ENCODE measurements around the gene FBXO8. TPM values are rescaled to one million over a fixed set of nuclear protein-coding genes. Genes with fewer than 3 reads are reported as not detected.

Gene FBXO8
- total RNA-seq, 1 donor from 2014 or later, result 28.4 TPM

GRCh38 chr4:174281901-174282300 is 1.6 kb downstream of the FBXO8 start:
- Histone ChIP-seq H3F3A (ENCODE audit: low read depth) (peaks cover 13% of the 10 kb centered on the region), H2AFZ (replicated peaks) (no peak overlapping the region), H3K27me3 (no peaks in the 10 kb centered on the region), H4K20me1 (ENCODE audit: low read depth) (peaks cover 5% of the 10 kb centered on the region), H3K36me3 (no peaks in the 10 kb centered on the region), H3K4me3 (peak overlapping the region; percentile 81), H3K4me2 (peak overlapping the region; percentile 84), H3K9ac (no peak overlapping the region), H3K79me2 (ENCODE audit: low read depth) (peaks cover 68% of the 10 kb centered on the region), H3K9me3 (ENCODE audit: low read depth) (no peaks in the 10 kb centered on the region), H3K27ac (no peak overlapping the region), H3K4me1 (peaks cover 19% of the 10 kb centered on the region)
- Mint-ChIP-seq H3K27me3 (ENCODE audit: insufficient read depth, low read depth) (peaks cover 2% of the 10 kb centered on the region), H3K4me1 (peaks cover 18% of the 10 kb centered on the region), H3K9me3 (no peaks in the 10 kb centered on the region), H3K36me3 (peaks cover 10% of the 10 kb centered on the region), H3K27ac (no peak overlapping the region), H3K4me3 (peak overlapping the region; percentile 100)
- TF ChIP-seq CTCF (IDR thresholded peaks at IDR 0.05), result no peak
- no peak for TF ChIP-seq EZH2 (IDR thresholded peaks at IDR 0.05)
- TF ChIP-seq EZH2phosphoT487 (IDR thresholded peaks at IDR 0.05), result no peak
- no peak for DNase-seq (ENCODE audit: low spot score)

DNA sequence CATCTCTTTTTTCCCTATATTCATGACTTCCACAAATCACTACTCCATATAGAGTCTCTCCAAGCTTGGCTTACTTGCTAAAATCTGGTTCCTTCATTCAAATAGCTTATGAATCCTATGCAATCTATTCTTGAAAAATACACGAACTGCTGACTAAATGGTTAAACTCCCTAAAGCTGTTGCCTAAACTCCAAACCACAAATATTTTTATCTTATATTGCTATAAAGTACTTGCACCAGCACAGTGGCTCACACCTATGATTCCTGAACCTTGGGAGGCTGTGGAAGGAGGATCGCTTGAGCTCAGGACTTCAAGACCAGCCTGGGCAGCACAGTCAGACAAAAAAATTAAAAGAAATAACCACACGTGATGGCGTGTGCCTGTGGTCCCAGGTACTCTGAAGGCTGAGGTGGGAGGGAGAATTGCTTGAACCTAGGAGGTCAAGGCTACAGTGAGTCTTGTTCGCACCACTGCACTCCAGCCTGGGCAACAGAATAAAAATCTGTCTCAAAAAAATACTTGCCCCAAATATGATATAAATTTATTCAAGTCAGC is 2.2 kb downstream of the FBXO8 start:
- H3K79me2 ChIP-seq (ENCODE audit: low read depth), result peaks cover 68% of the 10 kb centered on the region
- H3K9me3 ChIP-seq (ENCODE audit: low read depth), result no peaks in the 10 kb centered on the region
- no peak overlapping the region for H3K4me2 ChIP-seq
- peaks cover 19% of the 10 kb centered on the region for H3K4me1 ChIP-seq
- Mint-ChIP-seq H3K27me3 (ENCODE audit: insufficient read depth, low read depth) (peaks cover 2% of the 10 kb centered on the region), H3K36me3 (peaks cover 10% of the 10 kb centered on the region), H3K27ac (no peak overlapping the region), H3K4me3 (peak overlapping the region; percentile 53), H3K9me3 (no peaks in the 10 kb centered on the region), H3K4me1 (peaks cover 18% of the 10 kb centered on the region)
- no peak for DNase-seq (ENCODE audit: low spot score)
- H2AFZ ChIP-seq (replicated peaks), result no peak overlapping the region
- TF ChIP-seq EZH2phosphoT487 (IDR thresholded peaks at IDR 0.05) (no peak), CTCF (IDR thresholded peaks at IDR 0.05) (no peak), EZH2 (IDR thresholded peaks at IDR 0.05) (no peak)
- no peaks in the 10 kb centered on the region for H3K27me3 ChIP-seq
- H3K27ac ChIP-seq, result no peak overlapping the region
- no peak overlapping the region for H3K9ac ChIP-seq
- H3K36me3 ChIP-seq, result no peaks in the 10 kb centered on the region
- peaks cover 13% of the 10 kb centered on the region for H3F3A ChIP-seq (ENCODE audit: low read depth)
- H3K4me3 ChIP-seq, result no peak overlapping the region
- H4K20me1 ChIP-seq (ENCODE audit: low read depth), result peaks cover 5% of the 10 kb centered on the region

DNA sequence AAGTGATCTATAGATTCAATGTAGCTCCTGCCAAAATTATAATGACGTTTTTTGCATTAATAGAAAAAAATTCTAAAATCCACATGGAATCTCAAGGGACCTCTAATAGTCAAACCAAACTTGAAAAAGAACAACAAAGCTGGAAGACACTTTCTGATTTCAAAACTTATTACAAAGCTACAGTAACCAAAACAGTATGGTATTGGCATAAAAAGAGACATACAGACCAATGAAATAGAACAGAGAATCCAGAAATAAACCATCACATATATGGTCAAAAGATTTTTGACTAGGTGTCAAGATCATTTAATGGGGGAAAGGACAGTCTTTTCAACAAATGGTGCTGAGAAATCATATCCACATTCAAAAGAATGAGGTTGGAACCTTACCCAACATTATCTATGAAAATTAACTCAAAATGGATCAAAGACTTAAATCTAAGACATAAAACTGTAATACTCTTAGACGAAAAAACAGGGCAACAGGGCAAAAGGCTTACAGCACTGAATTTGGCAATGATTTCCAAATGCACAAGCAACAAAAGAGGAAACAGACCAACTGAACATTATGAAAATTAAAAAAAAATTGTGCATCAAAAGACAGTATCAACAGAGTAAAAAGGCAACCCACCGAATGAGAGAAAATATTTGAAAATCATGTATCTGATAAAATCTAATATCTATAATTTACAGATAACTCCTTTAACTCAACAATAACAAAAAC is 3.9 kb downstream of the FBXO8 start:
- Mint-ChIP-seq H3K36me3 (peaks cover 10% of the 10 kb centered on the region), H3K27me3 (ENCODE audit: insufficient read depth, low read depth) (peaks cover 2% of the 10 kb centered on the region), H3K4me3 (no peak overlapping the region), H3K4me1 (peaks cover 10% of the 10 kb centered on the region), H3K9me3 (no peaks in the 10 kb centered on the region), H3K27ac (no peak overlapping the region)
- Histone ChIP-seq H4K20me1 (ENCODE audit: low read depth) (peaks cover 5% of the 10 kb centered on the region), H3K4me3 (no peak overlapping the region), H3K9ac (no peak overlapping the region), H3K9me3 (ENCODE audit: low read depth) (no peaks in the 10 kb centered on the region), H3K4me2 (no peak overlapping the region), H3K27me3 (no peaks in the 10 kb centered on the region), H3F3A (ENCODE audit: low read depth) (peaks cover 13% of the 10 kb centered on the region), H2AFZ (replicated peaks) (no peak overlapping the region), H3K79me2 (ENCODE audit: low read depth) (peaks cover 62% of the 10 kb centered on the region), H3K36me3 (no peaks in the 10 kb centered on the region), H3K4me1 (peaks cover 9% of the 10 kb centered on the region), H3K27ac (no peak overlapping the region)
- no peak for DNase-seq (ENCODE audit: low spot score)
- TF ChIP-seq EZH2phosphoT487 (IDR thresholded peaks at IDR 0.05), result no peak
- TF ChIP-seq CTCF (IDR thresholded peaks at IDR 0.05), result no peak
- no peak for TF ChIP-seq EZH2 (IDR thresholded peaks at IDR 0.05)
